GM19395 (cell line): ENCODE measurements around the gene SPATA25.
A peak's percentile ranks its signal among the peaks of the same experiment; 100 is the strongest.
"Not testable (repeated sequence)": the region's sequence is repeated elsewhere in the genome, so short reads cannot be mapped to it uniquely, and the experiment has no call there.

Source experiments
- ATAC-seq: cut with Tn5 transposase; IDR thresholded peaks from one replicate; pipeline ENCODE4 v1.9.1; 2021; ENCODE audit warnings: mild to moderate bottlenecking, moderate library complexity; ENCODE audit not compliant: unreplicated experiment

The SPATA25 gene, protein sequence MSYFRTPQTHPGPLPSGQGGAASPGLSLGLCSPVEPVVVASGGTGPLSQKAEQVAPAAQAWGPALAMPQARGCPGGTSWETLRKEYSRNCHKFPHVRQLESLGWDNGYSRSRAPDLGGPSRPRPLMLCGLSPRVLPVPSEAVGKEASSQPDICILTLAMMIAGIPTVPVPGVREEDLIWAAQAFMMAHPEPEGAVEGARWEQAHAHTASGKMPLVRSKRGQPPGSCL

DNA sequence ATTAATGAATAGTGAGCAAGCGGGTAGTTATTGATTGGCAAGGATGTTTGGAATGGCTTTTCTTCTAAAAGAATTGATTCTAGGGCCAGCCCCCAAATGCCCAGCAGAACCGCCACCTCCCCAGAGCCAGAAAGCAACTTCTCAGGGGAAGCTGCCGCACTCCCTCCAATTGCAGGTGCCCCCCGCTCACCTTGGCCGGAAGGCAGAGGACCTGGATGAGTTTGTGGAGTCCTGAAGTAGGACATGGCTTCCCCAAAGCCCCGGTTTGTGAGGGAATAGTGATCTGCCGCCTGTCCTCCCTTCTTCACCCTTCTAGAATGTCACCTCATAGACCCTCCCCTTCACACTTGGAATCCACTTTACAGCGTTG lies at the start of gene SPATA25:
Gene SPATA25, minus strand, starts transcription at position 277 of the 370 bp plus-strand sequence. Its CDS starts 32 bp downstream, at position 245.
- no peak for ATAC-seq

DNA sequence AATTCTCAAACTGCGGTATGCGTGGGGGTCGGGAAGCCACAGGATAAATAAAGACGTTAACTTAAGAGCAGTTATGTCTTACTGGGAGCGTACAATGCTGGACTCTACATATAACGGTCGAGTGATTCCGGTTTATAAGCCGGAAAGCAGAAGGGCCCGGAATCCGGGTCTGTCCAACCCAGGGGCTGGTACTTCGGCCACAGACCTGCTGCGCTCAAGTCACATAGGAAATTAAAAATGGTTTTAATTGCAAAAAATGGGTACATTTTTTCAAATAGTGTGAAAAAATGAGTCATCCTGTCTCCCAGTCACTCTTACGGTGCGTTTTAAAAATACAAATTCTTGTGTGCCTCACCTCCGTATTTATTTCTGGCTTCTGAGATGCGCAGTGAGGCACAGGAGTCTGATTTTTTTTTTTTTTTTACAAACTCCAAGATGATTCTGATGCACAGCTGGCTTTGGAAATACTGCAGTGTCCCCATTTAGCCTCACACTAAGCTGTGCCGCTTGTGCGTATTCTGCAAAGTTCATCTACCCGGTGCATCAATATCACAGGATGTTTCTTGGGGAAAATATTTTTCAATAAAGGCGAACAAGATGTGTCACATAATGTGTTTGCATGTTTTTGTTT lies 48.1 kb upstream of the SPATA25 start:
- ATAC-seq = peak; percentile 28

DNA sequence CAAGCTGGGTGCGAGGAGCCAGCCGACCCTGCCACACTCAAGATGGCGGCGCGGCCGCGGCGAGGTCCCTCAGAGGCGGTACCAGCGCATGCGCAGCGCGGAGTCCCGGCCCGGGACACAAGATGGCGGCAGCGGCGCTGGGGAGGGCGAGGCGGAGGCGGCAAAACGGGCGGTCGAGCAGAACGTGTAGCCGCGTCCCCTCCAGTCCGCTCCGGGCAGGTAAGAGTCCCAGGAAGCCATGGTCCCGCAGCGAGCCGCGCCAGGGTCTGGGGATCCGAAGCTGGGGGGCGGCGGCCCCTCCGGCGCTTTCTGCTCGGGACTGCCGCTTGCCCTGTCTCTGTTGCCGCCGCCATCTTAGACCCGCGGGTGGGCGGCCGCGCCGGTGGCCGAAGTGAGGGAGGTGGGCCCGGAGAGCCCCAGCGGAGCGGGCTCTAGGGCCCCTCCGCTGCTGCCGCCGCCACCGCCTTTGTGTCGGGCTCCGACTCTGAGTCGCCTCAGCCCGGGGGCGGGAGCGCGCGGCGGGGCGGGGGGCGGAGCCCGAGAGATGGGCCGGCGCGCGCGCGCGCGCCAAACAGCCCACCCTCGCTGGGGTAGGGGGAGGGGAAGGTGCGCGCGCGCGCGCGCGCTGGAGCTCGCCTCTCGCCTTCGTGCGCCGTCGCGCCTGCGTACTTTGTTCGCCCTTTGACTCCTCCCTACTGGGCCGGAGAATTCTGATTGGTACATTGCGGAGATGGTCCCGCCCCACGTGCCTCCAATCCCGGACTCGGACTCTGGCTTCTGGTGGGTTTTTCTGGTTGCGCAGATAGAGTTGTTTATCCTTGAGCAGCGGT lies 47.4 kb upstream of the SPATA25 start, which contains the start of gene PCIF1:
Gene PCIF1, plus strand, starts transcription at position 98 of the 830 bp plus-strand sequence. CDS start 4,317 bp downstream, outside the sequence.
- peak; percentile 75 for ATAC-seq

DNA sequence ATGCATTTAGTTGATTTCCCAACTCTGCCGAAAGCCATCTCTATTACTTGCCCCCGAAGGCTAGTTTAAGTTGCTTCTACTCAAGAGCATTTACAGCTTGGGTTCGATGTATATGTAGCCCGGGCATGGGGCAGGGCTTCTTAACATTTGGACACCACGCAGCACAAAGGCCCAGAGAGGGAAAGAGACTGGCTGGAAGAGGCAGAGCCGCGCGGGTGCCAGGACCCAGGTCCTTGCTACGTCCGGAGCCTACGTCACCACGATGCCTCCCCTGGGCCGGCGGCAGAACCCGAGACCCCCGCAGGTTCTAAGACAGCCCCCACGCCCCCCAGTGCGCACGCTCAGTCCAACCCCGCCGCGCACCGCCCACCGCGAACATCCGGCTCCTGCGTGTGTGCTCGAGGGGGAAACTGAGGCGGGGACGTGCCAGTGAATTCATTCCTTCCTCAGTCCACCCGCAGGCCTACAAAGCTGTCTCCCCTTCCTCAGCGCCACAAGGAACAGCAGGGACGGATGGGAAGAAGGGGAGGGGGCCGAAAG lies 46.7 kb upstream of the SPATA25 start:
- peak; percentile 23 for ATAC-seq

DNA sequence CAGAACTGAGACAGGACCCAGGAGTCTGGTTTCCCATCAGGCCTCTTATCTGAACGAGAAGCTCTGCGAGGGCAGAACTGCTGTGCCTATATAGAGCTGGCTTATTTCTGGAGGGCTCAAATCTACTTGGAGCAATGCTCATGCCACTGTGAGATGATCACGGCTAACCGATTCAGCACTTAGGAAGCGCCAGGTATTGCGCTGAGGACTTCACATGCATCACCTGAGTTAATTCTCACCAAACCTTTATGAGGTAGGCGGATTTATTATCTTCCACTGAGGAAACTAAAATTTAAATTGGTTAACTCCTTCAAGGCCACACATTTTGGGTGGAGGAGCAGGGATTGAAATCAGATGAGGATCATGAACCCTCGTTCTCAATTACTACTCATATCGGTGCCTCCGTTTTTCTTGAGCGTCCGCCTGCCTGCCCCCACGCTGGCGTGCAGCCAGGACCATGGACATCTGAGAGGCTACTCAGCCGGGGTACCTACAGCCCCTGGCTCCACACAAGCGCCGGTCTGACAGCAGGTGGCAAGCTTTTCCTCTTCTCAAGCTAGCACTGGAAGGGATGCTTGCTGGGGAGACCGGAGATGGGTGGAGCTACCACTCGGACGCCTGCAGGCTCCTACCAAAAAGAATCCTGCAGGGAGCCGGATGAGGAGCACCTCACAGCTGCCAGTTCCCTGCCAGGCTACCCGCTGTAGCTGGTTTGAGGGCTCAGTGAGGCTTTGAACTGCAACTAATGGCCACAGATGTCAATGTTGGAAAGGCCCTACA lies 46.0 kb upstream of the SPATA25 start:
- ATAC-seq = no peak

DNA sequence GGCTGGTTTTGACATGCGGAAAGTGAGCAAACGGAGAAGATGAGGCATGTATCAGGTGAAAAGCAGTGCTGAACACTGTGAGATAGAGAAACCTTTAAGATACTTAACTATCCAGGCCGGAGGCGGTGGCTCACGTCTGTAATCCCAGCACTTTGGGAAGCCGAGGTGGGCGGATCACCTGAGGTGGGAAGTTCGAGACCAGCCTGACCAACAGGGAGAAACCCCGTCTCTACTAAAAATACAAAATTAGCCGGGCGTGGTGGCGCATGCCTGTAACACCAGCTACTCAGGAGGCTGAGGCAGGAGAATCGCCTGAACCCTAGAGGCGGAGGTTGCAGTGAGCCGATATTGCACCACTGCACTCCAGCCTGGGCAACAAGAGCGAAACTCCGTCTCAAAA lies 44.3 kb upstream of the SPATA25 start:
- ATAC-seq = not testable (repeated sequence)

DNA sequence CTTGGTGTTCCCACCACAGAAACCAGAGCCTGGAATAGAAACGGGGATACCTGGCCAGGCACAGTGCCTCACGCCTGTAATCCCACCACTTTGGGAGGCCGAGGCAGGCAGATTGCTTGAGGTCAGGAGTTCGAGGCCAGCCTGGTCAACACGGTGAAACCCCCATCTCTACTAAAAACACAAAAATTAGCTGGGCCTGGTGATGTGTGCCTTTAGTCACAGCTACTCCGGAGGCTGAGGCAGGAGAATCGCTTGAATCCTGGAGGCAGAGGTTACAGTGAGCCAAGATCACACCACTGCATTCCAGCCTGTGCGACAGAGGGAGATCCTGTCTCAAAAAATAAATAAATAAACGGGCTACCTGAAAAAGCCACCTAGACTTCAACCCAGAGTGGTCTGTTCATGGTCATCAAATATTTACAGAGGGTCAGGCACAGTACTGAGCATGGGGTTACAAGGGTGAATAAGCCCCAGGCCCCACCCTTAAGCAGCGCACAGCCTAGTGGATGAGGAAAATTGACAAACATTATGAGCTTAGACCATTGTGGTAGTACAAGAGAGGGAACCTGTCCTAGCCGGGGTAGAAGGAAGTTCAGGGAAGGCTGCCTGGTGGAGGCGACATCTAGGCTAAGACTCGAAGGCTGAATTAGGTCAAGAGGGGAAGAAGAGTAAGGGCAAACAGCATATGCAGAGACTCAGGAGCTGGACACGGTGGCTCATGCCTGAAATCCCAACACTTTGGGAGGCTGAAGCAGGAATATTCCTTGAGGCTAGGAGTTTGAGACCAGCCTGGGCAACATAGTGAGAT lies 39.9 kb upstream of the SPATA25 start:
- ATAC-seq = no peak

DNA sequence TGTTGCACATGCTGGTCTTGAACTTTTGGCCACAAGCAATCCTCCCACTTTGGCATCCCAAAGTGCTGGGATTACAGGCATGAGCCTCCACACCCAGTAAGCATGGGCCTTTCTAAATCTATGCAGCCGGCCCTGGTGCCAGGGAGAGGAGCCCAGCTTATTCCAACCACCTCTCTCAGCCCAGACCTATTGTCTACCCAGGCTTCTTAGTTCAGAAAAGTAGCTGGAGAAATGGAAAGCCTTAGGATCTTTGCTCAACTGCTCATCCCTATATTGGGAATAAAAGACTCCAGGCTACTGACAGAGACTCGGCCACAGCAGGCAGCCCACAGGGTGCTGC lies 39.3 kb upstream of the SPATA25 start:
- no peak for ATAC-seq

DNA sequence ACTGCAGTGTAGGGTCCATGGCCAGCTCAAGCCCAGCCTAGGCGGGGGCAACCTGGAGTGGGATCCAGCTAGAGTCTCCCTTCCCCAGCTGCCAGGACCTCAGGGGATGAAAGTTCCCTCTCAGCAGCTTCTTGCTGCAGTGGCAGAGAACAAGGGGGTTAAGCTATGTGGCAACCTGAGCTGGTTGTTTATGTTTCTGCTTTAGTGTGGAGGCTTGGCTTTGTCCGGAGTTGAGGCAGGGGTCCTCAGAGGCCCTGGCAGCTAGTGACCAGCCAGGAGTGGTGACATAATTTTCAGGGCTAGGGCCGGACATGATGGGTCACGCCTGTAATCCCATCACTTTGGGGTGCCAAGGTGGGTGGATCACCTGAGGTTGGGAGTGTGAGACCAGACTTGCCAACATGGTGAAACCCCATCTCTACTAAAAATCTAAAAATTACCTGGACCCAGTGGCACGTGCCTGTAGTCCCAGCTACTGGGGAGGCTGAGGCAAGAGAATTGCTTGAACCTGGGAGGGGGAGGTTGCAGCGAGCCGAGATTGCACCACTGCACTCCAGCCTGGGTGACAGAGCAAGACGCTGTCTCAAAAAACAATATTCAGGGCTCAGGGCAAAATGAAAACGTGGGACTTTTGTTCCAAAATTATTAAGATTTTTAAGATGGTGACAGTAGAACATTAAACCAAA lies 38.5 kb upstream of the SPATA25 start:
- ATAC-seq = no peak

DNA sequence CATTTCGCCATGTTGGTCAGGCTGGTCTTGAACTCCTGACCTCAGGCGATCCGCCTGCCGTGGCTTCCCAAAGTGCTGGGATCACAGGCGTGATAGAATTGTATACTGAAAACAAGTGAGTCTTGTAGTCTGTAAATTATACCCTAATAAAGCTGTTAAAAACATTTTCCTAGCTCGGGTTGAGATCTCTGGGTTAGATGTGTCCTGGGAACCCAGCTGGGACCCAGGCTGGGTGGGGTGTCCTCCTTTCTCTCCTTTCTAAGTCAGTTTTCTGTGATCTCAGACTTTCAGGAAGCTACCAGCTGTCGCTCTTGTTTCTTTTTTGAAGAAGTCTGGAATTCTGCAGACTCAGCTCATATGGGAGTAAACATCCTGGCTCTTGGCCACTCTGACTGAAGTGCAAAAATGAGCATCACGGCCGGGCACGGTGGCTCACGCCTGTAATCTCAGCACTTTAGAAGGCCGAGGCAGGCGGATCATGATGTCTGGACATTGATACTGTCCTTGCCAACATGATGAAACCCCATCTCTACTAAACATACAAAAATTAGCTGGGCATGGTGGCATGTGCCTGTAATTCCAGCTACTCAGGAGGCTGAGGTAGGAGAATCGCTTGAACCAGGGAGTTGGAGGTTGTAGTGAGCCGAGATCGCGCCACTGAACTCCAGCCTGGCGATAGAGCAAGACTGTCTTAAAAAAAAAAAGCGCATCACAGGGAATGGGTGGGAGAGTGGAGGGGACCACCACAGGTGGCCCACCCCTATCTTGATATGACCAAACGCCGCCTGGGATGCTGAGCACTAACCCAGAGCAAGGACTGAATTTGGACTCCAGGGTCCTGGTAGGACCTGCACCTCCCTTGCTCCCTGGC lies 37.2 kb upstream of the SPATA25 start:
- no peak for ATAC-seq

DNA sequence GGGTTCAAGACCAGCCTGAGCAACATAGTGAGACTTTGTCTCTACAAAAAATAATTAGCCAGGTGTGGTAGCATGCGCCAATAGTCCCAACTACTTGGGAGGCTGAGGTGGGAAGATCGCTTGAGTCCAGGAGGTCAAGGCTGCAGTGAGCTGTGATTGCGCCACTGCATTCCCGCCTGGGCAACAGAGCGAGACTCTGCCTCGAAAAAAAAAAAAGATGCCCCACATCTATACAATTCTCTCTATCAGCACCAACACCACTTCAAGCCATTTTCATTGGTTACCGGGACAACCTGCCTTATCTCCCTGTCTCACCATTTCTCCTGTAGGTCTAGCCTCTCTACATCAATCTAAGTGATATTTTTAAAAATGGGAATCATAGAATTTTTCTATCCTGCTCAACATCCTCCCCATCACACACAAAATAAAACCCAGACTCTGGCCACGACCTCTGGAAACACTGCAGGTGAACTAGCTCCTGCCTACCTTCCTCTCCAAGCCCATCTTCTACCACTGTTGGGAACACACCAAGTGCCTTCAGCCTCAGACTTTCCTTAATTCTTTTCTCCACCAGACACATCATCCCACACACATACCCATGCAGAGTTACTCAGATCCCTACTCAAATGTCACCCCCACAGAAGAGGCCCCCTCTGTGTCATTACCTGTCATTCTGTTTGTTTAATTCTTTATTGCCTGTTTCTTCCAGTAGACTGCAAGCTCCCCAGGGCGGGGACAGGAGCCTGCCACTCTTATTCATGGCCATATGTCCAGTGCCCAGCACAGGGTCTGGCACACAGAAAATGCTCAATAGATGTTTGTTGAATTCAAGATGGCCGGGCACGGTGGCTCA lies 34.1 kb upstream of the SPATA25 start:
- ATAC-seq = no peak

DNA sequence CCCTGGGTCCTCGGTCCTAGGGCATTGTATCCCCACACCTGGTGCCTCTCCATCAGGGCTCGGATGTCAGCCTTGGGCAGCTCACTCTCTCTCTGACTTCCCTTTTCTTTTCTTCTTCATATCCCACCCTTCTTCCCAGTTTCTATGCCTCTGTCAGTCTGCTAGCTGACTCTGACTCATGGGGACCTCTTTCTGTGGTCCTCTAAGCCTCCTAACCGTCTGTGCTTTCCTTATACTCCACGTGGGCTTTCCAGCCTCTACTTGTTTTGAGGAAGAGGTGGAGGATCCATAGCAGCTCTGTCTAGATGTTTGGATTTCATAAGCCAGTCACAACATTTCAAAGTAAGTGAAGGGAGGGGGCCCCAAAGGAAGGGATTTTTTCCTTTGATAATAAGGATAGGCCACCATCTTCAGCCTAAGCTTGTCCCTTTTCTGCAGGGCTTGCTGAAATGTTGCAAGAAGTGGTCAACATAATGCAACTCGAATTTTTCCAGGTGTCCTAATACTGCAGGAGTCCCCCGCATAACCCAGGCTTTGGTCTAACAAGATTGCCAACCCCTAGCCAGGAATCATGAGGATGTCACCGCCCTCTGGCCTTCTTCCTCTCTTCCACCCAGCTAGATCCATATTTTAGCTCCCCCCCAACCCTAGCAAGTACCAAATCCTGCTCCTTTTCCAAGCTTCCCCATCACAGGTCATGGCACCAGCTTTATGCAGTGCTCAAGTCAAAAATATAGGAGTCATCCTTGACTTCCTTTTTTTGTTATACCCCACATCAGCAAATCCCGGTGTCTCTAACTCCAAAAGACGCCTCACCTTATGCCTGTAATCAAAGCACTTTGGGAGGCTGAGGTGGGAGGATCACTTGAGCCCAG lies 33.3 kb upstream of the SPATA25 start:
- ATAC-seq = no peak

DNA sequence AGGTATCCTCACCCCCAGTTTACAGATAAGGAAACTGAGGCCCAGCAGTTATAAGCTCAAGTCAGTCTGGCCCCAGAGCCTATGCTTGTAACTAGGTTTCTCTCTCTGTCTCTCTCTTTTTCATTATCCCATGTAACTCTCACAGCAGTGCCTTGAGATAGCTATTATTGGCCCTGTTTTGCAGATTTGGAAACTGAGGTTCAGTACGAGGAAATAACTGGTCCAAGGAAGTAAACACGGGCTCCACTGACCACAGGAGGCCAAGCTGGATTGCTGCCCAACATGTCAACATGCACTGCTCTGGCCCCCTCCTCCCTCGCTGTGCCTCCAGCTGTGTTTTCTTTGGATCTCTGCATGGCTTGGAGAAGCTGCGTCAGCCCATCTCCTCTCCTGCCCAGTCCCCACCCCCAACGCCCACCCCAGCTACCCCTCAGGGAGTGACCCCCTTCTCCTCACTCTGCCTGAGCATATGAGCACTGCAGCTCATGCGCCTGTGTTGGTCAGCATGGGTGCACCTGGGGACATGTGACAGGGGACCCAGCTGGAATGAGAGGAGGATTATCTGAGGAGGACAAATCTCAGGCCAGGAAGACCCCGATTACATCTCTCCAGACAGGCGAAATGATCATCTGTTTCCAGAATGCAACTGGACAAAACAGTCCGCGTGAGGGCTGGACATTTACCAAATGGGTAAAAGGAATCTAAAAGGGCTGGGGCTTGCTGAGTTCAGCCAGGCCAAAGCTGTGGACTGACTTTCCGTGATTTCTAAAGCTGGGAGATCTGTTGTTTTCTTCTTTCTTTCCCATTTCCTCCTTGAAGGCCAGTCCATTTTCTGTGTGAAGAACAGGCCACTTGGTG lies 32.3 kb upstream of the SPATA25 start:
- ATAC-seq = no peak

DNA sequence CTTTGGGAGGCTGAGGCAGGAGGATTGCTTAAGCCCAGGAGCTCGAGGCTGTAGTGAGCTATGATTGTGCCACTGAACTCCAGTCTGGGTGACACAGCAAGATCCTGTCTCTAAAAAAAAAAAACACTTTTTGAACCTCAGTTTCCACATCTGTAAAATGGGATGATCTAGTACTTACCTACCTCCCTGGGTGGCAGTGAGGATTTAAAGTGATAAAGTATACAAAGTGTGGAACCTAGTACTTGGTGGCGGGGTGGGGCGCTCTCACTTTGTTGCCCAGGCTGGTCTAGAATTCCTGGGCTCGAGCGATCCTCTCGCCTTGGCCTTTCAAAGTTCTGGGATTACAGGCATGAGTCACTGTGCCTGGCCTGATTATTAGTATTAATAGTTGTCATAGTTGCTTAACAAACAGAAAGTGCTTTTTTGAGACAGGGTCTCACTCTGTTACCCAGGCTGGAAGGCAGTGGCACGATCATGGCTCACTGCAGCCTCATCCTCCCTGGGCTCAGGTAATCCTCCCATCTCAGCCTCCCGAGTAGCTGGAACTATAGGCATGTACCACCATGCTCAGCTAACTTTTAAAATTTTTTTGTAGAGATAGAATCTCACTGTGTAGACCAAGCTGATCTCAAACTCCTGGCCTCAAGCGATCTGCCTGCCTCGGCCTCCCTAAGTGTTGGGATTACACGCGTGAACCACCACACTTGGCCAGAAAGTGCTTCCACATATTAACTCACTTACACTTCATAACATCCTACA lies 31.5 kb upstream of the SPATA25 start:
- no peak for ATAC-seq

DNA sequence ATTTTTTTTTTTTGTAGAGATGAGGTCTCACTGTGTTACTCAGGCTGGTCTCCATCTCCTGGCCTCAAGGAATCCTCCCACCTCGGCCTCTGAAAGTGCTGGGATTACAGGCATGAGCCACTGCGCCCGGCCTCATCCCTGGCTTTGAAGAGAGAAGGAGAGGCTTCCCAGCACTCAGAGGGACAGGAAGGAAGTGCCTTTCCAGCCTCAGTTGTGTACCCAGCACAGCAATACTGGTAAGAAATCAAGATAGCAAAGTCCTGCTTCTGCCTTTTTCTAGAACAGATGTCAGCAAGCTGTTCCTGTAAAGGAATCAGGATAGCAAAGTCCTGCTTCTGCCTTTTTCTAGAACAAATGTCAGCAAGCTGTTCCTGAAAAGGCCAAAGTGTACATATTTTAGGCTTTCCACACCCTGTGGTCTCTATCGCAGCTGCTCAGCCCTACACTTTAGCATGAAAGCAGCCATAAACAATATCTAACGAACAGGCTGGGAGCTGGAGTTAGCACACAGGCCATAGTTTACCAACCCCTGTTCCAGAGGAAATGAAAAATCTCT lies 30.8 kb upstream of the SPATA25 start:
- ATAC-seq = no peak
